Mesothelial cell of epicardium (in vitro differentiated cells): Measurements from ENCODE around the gene CD83. TPM values are rescaled to one million over a fixed set of nuclear protein-coding genes. Genes with fewer than 3 reads are reported as not detected.
"Not testable (repeated sequence)": the region's sequence is repeated elsewhere in the genome, so short reads cannot be mapped to it uniquely, and the experiment has no call there.

Experiments
- DNase-seq, 2 experiments: peaks; one replicate each; pipeline ENCODE4 v3.0.0; 2021; ENCODE audit warnings: low spot score in 2 of 2; ENCODE audit not compliant: unreplicated experiment in 2 of 2
- H3K27ac Mint-ChIP-seq: 2 replicates; pipeline ENCODE4 v1.8.0; 2021; ENCODE audit warnings: mixed read lengths
- H3K27me3 Mint-ChIP-seq: 2 replicates; pipeline ENCODE4 v1.8.0; 2021; ENCODE audit warnings: low read depth, mixed read lengths
- H3K36me3 Mint-ChIP-seq: 2 replicates; pipeline ENCODE4 v1.8.0; 2021; ENCODE audit warnings: mixed read lengths
- H3K4me1 Mint-ChIP-seq: 2 replicates; pipeline ENCODE4 v1.8.0; 2021; ENCODE audit warnings: mixed read lengths
- H3K4me3 Mint-ChIP-seq: 2 replicates; pipeline ENCODE4 v1.8.0; 2021; ENCODE audit warnings: mild to moderate bottlenecking, moderate library complexity, mixed read lengths
- H3K9me3 Mint-ChIP-seq: 2 replicates; pipeline ENCODE4 v1.8.0; 2021; ENCODE audit warnings: mixed read lengths
- CTCF ChIP-seq: fragments of 200-600 bp; sonication (generic); IDR thresholded peaks from one replicate; pipeline ENCODE4 v1.5.0; 2021; ENCODE audit warnings: antibody characterized with exemption; ENCODE audit not compliant: unreplicated experiment
- total RNA-seq: library from RNA; stranded (reverse); gene quantifications from 3 replicates; pipeline ENCODE4 v1.2.1, GENCODE V29; 2021

CD83 gene
- total RNA-seq, 1 donor from 2014 or later, result 6.7 TPM

DNA sequence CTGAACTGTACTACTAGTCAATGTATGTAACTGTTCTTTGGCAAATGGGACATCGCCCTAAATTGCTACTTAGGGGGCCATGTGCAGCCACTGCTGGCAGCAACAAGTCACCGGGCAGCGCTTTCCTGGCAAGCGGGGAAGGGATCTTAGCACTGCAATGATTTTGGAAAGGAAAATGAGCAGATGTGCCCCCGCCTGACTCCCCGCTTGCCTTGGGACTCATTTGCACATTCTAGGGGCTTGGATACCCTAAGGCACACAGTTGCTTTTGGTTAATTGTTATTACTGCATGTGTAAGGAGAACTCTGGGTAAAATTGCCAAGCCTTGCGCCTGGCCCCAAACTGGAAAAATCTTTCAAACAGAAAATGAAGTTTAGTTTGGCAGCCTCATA, 32.2 kb downstream of the CD83 start:
- H3K4me1 Mint-ChIP-seq, result peaks cover 2% of the 10 kb centered on the region
- H3K9me3 Mint-ChIP-seq, result no peaks in the 10 kb centered on the region
- H3K27ac Mint-ChIP-seq, result no peak overlapping the region
- H3K27me3 Mint-ChIP-seq, result peaks cover 47% of the 10 kb centered on the region
- no peak overlapping the region for H3K4me3 Mint-ChIP-seq
- no peaks in the 10 kb centered on the region for H3K36me3 Mint-ChIP-seq
- no peak for TF ChIP-seq CTCF
- no peak for DNase-seq

DNA sequence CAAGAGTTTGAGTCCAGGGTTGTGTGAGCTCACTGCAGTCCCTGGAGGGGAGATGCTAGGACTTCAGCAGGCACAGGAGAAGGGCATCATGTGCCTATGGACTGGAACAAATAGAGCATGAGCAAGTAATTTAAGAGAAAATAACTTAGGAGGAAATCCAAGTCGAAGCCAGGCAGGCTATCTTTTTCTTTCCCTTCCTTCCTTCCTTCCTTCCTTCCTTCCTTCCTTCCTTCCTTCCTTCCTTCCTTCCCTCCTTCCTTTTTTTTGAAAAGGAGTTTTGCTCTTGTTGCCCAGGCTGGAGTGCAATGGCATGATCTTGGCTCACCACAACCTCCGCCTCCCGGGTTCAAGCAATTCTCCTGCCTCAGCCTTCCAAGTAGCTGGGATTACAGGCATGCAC, 33.7 kb downstream of the CD83 start:
- not testable (repeated sequence) for H3K9me3 Mint-ChIP-seq, H3K4me1 Mint-ChIP-seq, H3K27ac Mint-ChIP-seq, DNase-seq, H3K4me3 Mint-ChIP-seq, H3K36me3 Mint-ChIP-seq
- H3K27me3 Mint-ChIP-seq, result peaks cover 49% of the 10 kb centered on the region

DNA sequence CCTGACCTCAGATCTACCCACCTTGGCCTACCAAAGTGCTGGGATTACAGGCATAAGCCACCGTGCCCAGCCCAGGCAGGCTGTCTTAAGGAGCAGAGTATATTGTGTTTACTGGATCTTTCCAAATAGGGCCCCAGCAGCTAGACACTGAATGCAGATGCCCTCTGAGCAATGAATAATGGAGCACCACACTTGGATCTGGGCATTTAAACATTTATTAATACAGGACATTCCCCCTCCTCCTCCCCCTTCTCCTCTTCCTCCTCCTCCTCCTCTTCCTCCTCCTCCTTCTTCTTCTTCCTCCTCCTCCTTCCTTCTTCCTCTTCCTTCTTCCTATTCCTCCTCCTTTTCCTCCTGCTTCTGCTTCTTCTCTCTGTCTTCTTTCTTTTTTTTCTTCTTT, 34.2 kb downstream of the CD83 start:
- peaks cover 4% of the 10 kb centered on the region for H3K4me1 Mint-ChIP-seq
- no peak for DNase-seq
- H3K4me3 Mint-ChIP-seq, result no peak overlapping the region
- peaks cover 49% of the 10 kb centered on the region for H3K27me3 Mint-ChIP-seq
- H3K36me3 Mint-ChIP-seq, result no peaks in the 10 kb centered on the region
- no peak for TF ChIP-seq CTCF
- H3K9me3 Mint-ChIP-seq, result no peaks in the 10 kb centered on the region
- no peak overlapping the region for H3K27ac Mint-ChIP-seq

DNA sequence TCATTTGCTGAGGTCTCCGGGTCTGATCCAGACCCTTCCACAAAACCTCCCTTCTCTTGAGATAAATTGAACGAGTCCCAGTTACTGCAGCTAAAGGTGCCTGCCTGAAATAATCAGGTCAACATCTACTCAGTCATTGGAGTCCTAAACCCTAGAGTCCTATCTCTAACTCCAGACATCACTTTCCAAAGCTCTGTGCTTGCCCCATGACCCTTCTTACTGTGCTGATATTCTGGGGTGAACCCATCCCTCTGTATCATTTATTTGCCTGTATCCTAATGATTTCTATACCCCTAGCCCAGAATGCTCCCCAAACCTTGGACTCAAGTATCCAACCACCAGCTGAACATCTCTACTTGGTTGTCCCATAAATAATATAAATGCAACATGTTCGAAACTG, 35.7 kb downstream of the CD83 start:
- peaks cover 44% of the 10 kb centered on the region for H3K27me3 Mint-ChIP-seq
- H3K9me3 Mint-ChIP-seq, result peaks cover 3% of the 10 kb centered on the region
- H3K36me3 Mint-ChIP-seq, result no peaks in the 10 kb centered on the region
- TF ChIP-seq CTCF, result no peak
- peaks cover 4% of the 10 kb centered on the region for H3K4me1 Mint-ChIP-seq
- no peak overlapping the region for H3K27ac Mint-ChIP-seq
- H3K4me3 Mint-ChIP-seq, result no peak overlapping the region
- no peak for DNase-seq

- no peak for TF ChIP-seq CTCF
- H3K36me3 Mint-ChIP-seq, result peaks cover 5% of the 10 kb centered on the region
- H3K4me1 Mint-ChIP-seq, result peaks cover 9% of the 10 kb centered on the region
- H3K9me3 Mint-ChIP-seq, result peaks cover 20% of the 10 kb centered on the region
- H3K27me3 Mint-ChIP-seq, result peaks cover 7% of the 10 kb centered on the region
- H3K27ac Mint-ChIP-seq, result no peak overlapping the region
- no peak for DNase-seq
- no peak overlapping the region for H3K4me3 Mint-ChIP-seq
Measured at GRCh38 chr6:14159090-14159489, 41.5 kb downstream of the CD83 start.

- H3K4me3 Mint-ChIP-seq, result no peak overlapping the region
- peak overlapping the region; percentile 74 for H3K27ac Mint-ChIP-seq
- no peak for TF ChIP-seq CTCF
- H3K9me3 Mint-ChIP-seq, result peaks cover 20% of the 10 kb centered on the region
- DNase-seq, result no peak
- H3K27me3 Mint-ChIP-seq, result peaks cover 2% of the 10 kb centered on the region
- H3K4me1 Mint-ChIP-seq, result peaks cover 7% of the 10 kb centered on the region
- H3K36me3 Mint-ChIP-seq, result peaks cover 5% of the 10 kb centered on the region
Measured at GRCh38 chr6:14162826-14163225, 45.3 kb downstream of the CD83 start.
